HG02798 (cell line): Measurements from ENCODE around the gene SHISAL2A.

ENCODE experiments used
- ATAC-seq: cut with Tn5 transposase; IDR thresholded peaks from one replicate; pipeline ENCODE4 v1.9.1; 2021; ENCODE audit warnings: mild to moderate bottlenecking; ENCODE audit not compliant: unreplicated experiment, poor library complexity

Gene SHISAL2A

GRCh38 chr1:52615489-52616042 is 17.4 kb upstream of the SHISAL2A start:
- ATAC-seq: no peak

- no peak for ATAC-seq
Observed at GRCh38 chr1:52621950-52622349, 11.0 kb upstream of the SHISAL2A start.

GRCh38 chr1:52623812-52624211 is 9.2 kb upstream of the SHISAL2A start:
- no peak for ATAC-seq

GRCh38 chr1:52627028-52627427 is 5.9 kb upstream of the SHISAL2A start:
- no peak for ATAC-seq

- ATAC-seq: no peak
Observed at GRCh38 chr1:52628614-52629324, 4.2 kb upstream of the SHISAL2A start.

GRCh38 chr1:52629325-52629643 is 3.7 kb upstream of the SHISAL2A start:
- ATAC-seq: no peak

GRCh38 chr1:52629667-52630066 is 3.3 kb upstream of the SHISAL2A start:
- ATAC-seq: no peak

GRCh38 chr1:52631759-52632331 is 1.1 kb upstream of the SHISAL2A start:
- ATAC-seq: no peak

- ATAC-seq: no peak
Observed at GRCh38 chr1:52633291-52633754, 355 bp downstream of the SHISAL2A start.

- ATAC-seq: no peak
Observed at GRCh38 chr1:52634111-52634510, 1.1 kb downstream of the SHISAL2A start.

- no peak for ATAC-seq
Observed at GRCh38 chr1:52635321-52636089, 2.5 kb downstream of the SHISAL2A start.

GRCh38 chr1:52636721-52637695 is 4.0 kb downstream of the SHISAL2A start:
- peak; percentile 61 for ATAC-seq

- ATAC-seq: no peak
Observed at GRCh38 chr1:52637946-52638345, 5.0 kb downstream of the SHISAL2A start.

- no peak for ATAC-seq
Observed at GRCh38 chr1:52640697-52641096, 7.7 kb downstream of the SHISAL2A start.

GRCh38 chr1:52641307-52641706 is 8.3 kb downstream of the SHISAL2A start:
- ATAC-seq: no peak

GRCh38 chr1:52645261-52645660 is 12.3 kb downstream of the SHISAL2A start:
- no peak for ATAC-seq

GRCh38 chr1:52651904-52652303 is 18.9 kb downstream of the SHISAL2A start:
- ATAC-seq: no peak

- no peak for ATAC-seq
Observed at GRCh38 chr1:52653207-52653849, 20.4 kb downstream of the SHISAL2A start.

- no peak for ATAC-seq
Observed at GRCh38 chr1:52654063-52654462, 21.1 kb downstream of the SHISAL2A start.

- no peak for ATAC-seq
Observed at GRCh38 chr1:52657702-52658101, 24.7 kb downstream of the SHISAL2A start.
